Measurements from ENCODE around the gene AARSD1. TPM values are rescaled to one million over a fixed set of nuclear protein-coding genes. Genes with fewer than 3 reads are reported as not detected.

Gene AARSD1
- polyA plus RNA-seq, 1 experiment, result 51.6 TPM

DNA sequence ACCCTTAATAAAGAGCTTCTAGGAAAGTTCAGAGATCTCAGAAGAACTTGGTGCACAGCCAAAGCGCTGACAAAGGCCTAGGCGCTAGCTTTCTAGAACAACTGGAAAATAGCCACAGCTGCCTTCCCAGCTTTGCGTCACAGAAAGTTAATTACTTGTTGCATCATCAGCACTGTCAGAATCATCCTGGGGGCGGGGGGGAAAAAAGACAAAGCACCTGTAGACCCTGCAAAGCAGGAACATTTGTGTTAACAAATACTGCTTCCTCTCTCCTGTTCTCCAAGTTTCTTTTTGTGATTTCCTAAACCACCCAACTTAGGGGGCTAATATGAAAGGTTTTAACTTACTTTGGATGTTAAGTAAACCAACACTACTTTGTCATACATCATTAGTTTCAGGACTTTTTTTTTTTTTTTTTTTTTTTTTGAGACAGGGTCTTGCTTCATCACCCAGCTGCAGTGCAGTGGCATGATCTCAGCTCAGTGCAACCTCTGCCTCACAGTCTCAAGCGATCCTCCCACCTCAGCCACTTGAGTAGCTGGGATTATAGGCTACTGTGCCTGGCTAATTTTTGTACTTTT is 4.8 kb upstream of the AARSD1 start:
- DNase-seq (ENCODE audit: low read depth), result no peak
- POLR2A ChIA-PET, result interaction anchor here (0.7 kb wide), 1 partner anchor 69 kb away, joined by 7 read pairs; no protein-coding TSS in a partner anchor
- no peaks in the 10 kb centered on the region for H3K36me3 ChIP-seq (ENCODE audit: control insufficient read depth, insufficient read depth, low read length)
- H3K27me3 ChIP-seq (ENCODE audit: control insufficient read depth, insufficient read depth, low read length), result no peaks in the 10 kb centered on the region
- TF ChIP-seq, protein P1, sequence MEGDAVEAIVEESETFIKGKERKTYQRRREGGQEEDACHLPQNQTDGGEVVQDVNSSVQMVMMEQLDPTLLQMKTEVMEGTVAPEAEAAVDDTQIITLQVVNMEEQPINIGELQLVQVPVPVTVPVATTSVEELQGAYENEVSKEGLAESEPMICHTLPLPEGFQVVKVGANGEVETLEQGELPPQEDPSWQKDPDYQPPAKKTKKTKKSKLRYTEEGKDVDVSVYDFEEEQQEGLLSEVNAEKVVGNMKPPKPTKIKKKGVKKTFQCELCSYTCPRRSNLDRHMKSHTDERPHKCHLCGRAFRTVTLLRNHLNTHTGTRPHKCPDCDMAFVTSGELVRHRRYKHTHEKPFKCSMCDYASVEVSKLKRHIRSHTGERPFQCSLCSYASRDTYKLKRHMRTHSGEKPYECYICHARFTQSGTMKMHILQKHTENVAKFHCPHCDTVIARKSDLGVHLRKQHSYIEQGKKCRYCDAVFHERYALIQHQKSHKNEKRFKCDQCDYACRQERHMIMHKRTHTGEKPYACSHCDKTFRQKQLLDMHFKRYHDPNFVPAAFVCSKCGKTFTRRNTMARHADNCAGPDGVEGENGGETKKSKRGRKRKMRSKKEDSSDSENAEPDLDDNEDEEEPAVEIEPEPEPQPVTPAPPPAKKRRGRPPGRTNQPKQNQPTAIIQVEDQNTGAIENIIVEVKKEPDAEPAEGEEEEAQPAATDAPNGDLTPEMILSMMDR (IDR thresholded peaks at IDR 0.05; ENCODE audit: insufficient read depth, low read depth, low read length), result no peak
- no peak overlapping the region for H3K4me3 ChIP-seq (ENCODE audit: low read depth, low read length)
- CTCF ChIA-PET, result no interaction called here

DNA sequence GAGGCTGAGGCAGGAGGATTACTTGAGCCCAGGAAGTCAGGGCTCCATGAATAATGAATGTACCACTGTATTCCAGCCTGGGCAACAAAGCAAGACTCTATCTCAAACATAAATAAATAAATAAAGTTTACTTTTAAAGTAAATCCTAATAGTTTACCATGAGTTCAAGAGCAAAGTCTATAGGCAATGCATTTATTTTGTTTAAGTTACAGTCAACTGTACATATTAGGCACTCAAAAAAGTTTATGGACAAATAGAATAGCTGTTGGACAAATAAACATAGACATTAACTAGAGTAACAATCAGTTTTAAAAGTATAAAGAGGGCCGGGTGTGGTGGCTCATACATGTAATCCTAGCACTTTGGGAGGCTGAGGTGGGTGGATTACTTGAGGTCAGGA is 3.7 kb upstream of the AARSD1 start:
- ChIA-PET POLR2A (no interaction called here), CTCF (interaction anchor here (0.6 kb wide), 1 partner anchor 30 kb away, joined by 3 read pairs; the partner anchor contains the start of gene RPL27)
- TF ChIP-seq, protein P1 (IDR thresholded peaks at IDR 0.05; ENCODE audit: insufficient read depth, low read depth, low read length), result no peak
- no peaks in the 10 kb centered on the region for H3K27me3 ChIP-seq (ENCODE audit: control insufficient read depth, insufficient read depth, low read length)
- no peak for DNase-seq (ENCODE audit: low read depth)
- no peak overlapping the region for H3K4me3 ChIP-seq (ENCODE audit: low read depth, low read length)
- no peaks in the 10 kb centered on the region for H3K36me3 ChIP-seq (ENCODE audit: control insufficient read depth, insufficient read depth, low read length)

DNA sequence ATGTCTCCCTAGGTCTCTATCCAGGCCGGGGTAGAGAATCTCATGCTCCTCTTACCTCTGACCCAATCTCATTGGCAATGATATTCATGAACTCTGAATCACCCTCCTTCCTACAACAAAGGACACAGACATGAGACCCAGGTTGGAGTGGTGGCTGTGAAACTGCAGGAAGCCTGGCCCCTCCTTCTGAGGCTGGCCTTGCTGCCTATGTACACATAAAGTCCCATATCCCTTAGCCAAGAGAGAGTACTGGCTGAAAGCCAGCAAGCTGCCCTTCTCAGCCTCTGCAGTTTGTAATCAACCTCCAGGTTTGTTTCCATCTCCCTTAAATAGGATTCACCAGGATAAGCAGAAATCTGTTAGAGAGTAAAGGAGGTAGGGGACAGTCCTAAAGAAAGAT is 10.6 kb downstream of the AARSD1 start:
- POLR2A ChIA-PET, result no interaction called here
- CTCF ChIA-PET, result interaction anchor here (1.4 kb wide), 1 partner anchor 13 kb away, joined by 3 read pairs; no protein-coding TSS in a partner anchor
- TF ChIP-seq, protein P1 (IDR thresholded peaks at IDR 0.05; ENCODE audit: insufficient read depth, low read depth, low read length), result no peak
- Histone ChIP-seq H3K27me3 (ENCODE audit: control insufficient read depth, insufficient read depth, low read length) (no peaks in the 10 kb centered on the region), H3K4me3 (ENCODE audit: low read depth, low read length) (no peak overlapping the region), H3K36me3 (ENCODE audit: control insufficient read depth, insufficient read depth, low read length) (peaks cover 19% of the 10 kb centered on the region)
- DNase-seq (ENCODE audit: low read depth), result no peak

DNA sequence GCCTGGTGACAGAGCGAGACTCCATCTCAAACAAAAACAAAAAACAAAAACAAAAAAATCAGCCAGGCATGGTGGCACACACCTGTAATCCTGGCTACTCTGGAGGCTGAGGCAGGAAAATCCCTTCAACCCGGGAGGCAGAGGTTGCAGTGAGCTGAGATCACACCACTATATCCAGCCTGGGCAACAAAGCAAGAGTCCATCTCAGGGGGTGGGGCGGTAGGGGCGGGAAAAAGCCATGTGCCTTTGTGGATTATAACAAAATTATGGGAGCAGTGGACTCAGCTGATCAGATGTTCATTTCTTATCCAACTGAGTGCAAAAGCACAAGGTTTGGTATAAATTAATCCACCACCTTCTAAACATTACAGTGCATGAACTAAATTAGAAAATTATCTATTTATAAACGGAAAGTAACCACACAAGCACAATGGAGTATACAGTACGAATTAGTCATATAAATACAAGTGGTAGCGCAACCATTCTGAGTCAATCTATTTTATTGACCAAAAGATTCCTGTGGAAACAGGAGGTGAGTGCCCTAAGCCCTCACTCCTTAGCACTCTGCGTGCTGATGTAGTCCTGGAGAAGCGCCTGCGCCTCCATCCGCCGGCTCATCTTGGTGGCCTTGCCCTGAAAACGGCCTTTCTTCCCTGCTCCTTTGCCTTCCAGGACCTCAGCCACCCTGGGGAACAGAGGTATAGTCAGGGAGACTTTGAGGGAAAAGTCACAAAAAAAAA is 14.0 kb downstream of the AARSD1 start:
- POLR2A ChIA-PET, result no interaction called here
- peaks cover 13% of the 10 kb centered on the region for H3K36me3 ChIP-seq (ENCODE audit: control insufficient read depth, insufficient read depth, low read length)
- TF ChIP-seq, protein P1 (IDR thresholded peaks at IDR 0.05; ENCODE audit: insufficient read depth, low read depth, low read length), result no peak
- H3K4me3 ChIP-seq (ENCODE audit: low read depth, low read length), result no peak overlapping the region
- no peaks in the 10 kb centered on the region for H3K27me3 ChIP-seq (ENCODE audit: control insufficient read depth, insufficient read depth, low read length)
- DNase-seq (ENCODE audit: low read depth), result no peak
- CTCF ChIA-PET, result interaction anchor here (1.1 kb wide), 1 partner anchor 107 kb away, joined by 3 read pairs; no protein-coding TSS in a partner anchor

DNA sequence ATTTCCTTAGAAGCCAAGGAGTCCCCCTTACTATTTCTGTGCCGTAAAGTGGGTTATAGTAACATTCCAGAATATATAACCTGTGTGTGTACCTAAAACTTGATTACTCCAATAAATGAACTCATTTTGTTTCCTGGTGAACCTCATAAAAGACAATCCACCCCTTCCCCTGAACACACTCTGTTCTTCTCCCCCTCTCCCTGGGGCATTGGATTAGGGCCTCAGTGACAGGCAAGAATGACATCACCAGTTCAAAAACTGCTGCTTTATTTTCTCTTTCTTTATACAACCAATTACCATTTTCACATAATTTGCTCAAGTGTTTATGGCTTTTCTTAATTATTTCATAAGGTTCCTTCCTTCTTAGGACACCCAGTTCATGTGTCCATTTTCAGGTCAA is 17.4 kb downstream of the AARSD1 start:
- no peak overlapping the region for H3K4me3 ChIP-seq (ENCODE audit: low read depth, low read length)
- DNase-seq (ENCODE audit: low read depth), result no peak
- no peaks in the 10 kb centered on the region for H3K27me3 ChIP-seq (ENCODE audit: control insufficient read depth, insufficient read depth, low read length)
- CTCF ChIA-PET, result interaction anchor here (0.6 to 1.7 kb wide), 3 partner anchors 9 to 103 kb away, joined by 3 to 4 read pairs (median 3); partner anchors contain the start of gene RPL27
- TF ChIP-seq, protein P1 (IDR thresholded peaks at IDR 0.05; ENCODE audit: insufficient read depth, low read depth, low read length), result no peak
- H3K36me3 ChIP-seq (ENCODE audit: control insufficient read depth, insufficient read depth, low read length), result peaks cover 1% of the 10 kb centered on the region; the same call in 1 of the 2 replicates
- POLR2A ChIA-PET, result no interaction called here
